ENCODE results near the gene CD180.

DNA sequence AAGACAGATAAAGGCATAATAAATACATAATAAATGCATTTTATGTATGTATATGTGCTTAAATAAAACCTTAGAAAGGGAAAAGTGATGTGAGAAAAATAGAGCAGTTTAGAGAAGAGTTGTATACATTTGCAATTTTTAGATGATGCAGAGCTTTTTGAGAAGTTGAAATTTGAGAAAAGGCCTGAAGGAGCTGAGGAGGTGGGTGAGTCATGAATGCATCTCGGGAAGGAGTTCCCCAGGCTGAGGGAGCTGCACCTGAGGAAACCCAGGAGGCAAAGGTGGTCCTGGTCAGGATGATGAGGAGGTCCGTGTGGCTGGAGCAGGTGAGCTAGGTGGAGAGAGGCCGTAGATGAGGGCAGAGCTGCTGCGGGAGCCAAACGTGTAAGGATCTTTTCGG, 17.4 kb upstream of the CD180 start:
- no peak for TF ChIP-seq POLR2A (IDR thresholded peaks at IDR 0.05; ENCODE audit: borderline replicate concordance, extremely low read depth, insufficient read depth, insufficient read length)
- TF ChIP-seq RAD21 (IDR thresholded peaks at IDR 0.05; ENCODE audit: low read depth) = no peak

Data from HCT116 (cell line).